Left cardiac atrium (tissue), 4 donors: ENCODE data around the gene GPR173. TPM values are rescaled to one million over a fixed set of nuclear protein-coding genes. Genes with fewer than 3 reads are reported as not detected.

Experiments
- ATAC-seq, 2 donors: fragments of 200-7000 bp; cut with Tn5 transposase; one replicate each; pipeline ENCODE4 v1.9.1; 2020; ENCODE audit warnings: mild to moderate bottlenecking in 2 of 2, moderate library complexity in 2 of 2
- DNase-seq: peaks from one replicate; pipeline ENCODE4 v3.0.0-alpha.2; 2020
- intact Hi-C, 2 donors: fragments of 100-400 bp; cut with DNase I; formaldehyde crosslinking; loops; one replicate each; pipeline versions ENCODE4 v1.14.1 to v1.15.1; 2022 to 2023
- total RNA-seq, 2 donors: library from RNA; stranded (reverse); fragmentation: NEBNext Ultra II Directional; extraction: Animal tissue kit (Norgen Biotek cat#: 25700); gene quantifications; one replicate each; pipeline ENCODE4 v1.2.1, GENCODE V29; 2021
- donor health status: DM: no; HTN: yes; CAD: no.
- donor health status: DM: no; HTN: yes; CAD: no; lungs with severe emphysema.
- donor health status: DM: yes; HTN: yes; CAD: no.
- donor health status: Dilated cardiomyopathy.

GPR173 gene
- total RNA-seq, 2 donors from 2014 or later: 1.3 to 2.8 TPM

- no peak for DNase-seq
- no peak for ATAC-seq
- intact Hi-C loops: no loop called here
These were observed 79.6 kb downstream of the GPR173 start for GRCh38 chrX:53128097-53128749.

Other genes with a start within 250 kb of the GPR173 start
- not detected for gene XAGE5, start 237.5 kb upstream of the GPR173 start, total RNA-seq
- gene XAGE3, start 180.7 kb upstream of the GPR173 start, total RNA-seq: not detected
- 10 to 100 TPM; 12.1 to 12.6 TPM for gene FAM156B, start 151.5 kb upstream of the GPR173 start, total RNA-seq
- 10 to 100 TPM in 1 of 2 donors, 1 to 10 TPM in 1; 9.9 to 14.2 TPM for gene FAM156A, start 90.3 kb upstream of the GPR173 start, total RNA-seq
- 10 to 100 TPM; 33.5 to 37.4 TPM for gene TSPYL2, start 33.6 kb downstream of the GPR173 start, total RNA-seq
- 1 to 10 TPM; 5.4 to 5.7 TPM for gene KANTR, start 45.4 kb downstream of the GPR173 start, total RNA-seq
- 10 to 100 TPM; 32.5 to 46.3 TPM for gene KDM5C, start 176.4 kb downstream of the GPR173 start, total RNA-seq
- gene IQSEC2, start 232.8 kb downstream of the GPR173 start, total RNA-seq: 10 to 100 TPM in 1 of 2 donors, 1 to 10 TPM in 1; 9.1 to 10.8 TPM